HT-29 (cell line): Measurements from ENCODE around the gene TDRD3. TPM values are rescaled to one million over a fixed set of nuclear protein-coding genes. Genes with fewer than 3 reads are reported as not detected.

Experiments used
- small RNA-seq: library from RNA; depleted of rRNA; stranded (forward); fragments of <200 nt; gene quantifications from one replicate; pipeline ENCODE3, GENCODE V24; 2014
- total RNA-seq: library from RNA; depleted of rRNA; stranded (reverse); fragments of >200 nt; shearing (Covaris generic); gene quantifications from 2 replicates; pipeline ENCODE4 v1.2.3, GENCODE V29; 2014; rRNA removed

The TDRD3 gene
- total RNA-seq, 1 experiment from 2014 or later, result 10.2 TPM

Small RNA genes within 50 kb of the gene (small RNA-seq; reads per million reads assigned to genes)
- not detected for gene RNA5SP31

Other genes starting within 250 kb of the TDRD3 start
- 7.9 and 8.1 TPM in 2 replicates for gene DIAPH3, start 233.3 kb upstream of the TDRD3 start, total RNA-seq